HG02623 (cell line): ENCODE measurements around the gene TSHB.
"Not testable (repeated sequence)": the region's sequence is repeated elsewhere in the genome, so short reads cannot be mapped to it uniquely, and the experiment has no call there.

ENCODE experiments used
- ATAC-seq: cut with Tn5 transposase; IDR thresholded peaks from one replicate; pipeline ENCODE4 v1.9.1; 2021; ENCODE audit warnings: moderate library complexity; ENCODE audit not compliant: unreplicated experiment

The TSHB gene

DNA sequence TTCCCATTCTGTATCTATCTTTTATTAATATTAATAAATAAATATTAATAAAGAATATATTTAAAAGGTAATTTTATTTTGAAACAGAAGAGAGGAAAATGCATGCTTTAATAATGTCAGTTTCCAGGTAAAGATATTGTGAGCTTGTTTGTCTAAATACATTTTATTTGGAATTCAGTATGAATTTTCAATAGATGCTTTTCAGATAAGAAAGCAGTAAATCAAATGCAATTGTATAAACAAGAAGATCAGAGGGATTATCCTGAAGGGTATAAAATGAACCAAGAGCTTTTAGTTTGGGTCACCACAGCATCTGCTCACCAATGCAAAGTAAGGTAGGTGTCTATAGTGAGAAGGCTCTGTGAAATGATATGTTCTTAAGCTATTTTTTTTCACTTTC, at the start of gene TSHB:
Gene TSHB (plus strand): TSS at position 301 of the 400 bp plus-strand sequence. CDS start 3,537 bp downstream, outside the sequence.
- no peak for ATAC-seq

DNA sequence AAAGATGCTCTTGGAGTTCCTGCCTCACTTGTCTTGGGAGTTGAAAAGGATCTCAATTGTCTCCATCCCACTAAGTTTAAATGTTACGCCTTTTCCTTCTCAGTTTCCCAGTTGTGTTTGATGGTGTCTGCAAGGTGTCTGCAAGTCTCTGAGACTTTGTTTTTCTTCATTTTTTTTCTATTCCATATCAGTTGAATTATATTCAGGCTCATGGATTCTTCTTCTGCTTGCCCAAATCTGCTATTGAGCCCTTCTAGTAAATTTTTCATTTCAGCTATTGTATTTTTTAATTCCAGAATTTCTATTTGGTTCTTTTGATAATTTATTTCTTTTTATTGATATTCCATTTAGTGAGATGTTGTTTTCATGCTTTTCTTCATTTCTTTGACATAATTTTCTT, 47.4 kb upstream of the TSHB start:
- ATAC-seq = no peak

GRCh38 chr1:114986286-114986685, 43.3 kb upstream of the TSHB start:
- no peak for ATAC-seq

DNA sequence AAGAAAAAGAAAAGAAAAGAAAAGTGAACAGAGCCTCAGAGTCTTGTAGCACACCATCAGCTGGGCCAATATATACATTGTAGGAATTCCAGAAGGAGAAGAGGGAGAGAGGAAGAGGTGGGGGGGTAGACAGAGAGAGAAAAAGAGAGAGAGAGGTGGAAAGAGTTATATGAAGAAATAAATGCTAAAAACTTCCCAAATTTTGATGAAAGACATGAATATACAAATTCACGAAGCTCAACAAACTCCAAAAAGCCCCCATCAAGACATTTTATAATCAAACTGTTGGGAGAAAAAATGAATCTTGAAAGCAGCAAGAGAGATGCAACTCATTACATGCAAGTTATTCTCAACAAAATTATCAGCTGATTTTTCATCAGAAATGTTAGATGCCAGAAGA, 41.5 kb upstream of the TSHB start:
- no peak for ATAC-seq

DNA sequence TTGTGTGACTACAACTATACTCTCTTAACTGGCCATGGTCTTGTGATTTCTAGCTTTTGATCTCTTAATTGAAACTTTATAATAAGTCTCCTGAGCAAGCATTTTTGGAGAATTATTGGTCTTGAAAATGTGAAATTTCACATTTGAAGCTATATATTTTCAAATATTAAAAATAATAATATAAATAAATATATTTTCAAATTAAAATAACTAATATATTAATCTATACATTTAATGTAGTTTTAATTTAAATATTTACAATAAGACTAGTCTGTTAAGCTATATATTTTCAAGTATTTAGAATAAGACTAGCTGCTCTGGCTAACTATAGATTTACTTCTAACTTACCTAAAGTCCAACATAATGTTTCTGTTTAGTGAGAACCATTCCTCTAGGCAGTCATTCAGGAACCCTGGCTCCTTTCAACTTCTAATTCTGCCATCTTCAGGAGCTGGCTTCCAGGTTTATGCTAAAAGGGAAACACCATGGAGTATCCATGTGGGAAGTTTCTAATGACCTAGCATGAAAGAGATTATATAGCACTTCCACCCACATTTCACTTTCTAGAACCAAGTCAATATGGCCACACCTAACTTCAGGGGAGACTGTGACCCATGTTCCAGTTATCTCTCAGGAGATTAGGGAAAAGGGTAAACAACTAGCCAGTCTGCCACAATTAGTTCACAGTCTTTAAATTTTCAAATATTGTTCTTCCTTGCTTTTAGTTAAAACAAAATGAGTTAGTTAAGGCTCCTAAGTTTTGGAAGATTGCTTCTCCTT, 31.9 kb upstream of the TSHB start:
- ATAC-seq = no peak

- ATAC-seq = no peak
Measured at GRCh38 chr1:115006191-115006590, 23.4 kb upstream of the TSHB start.

DNA sequence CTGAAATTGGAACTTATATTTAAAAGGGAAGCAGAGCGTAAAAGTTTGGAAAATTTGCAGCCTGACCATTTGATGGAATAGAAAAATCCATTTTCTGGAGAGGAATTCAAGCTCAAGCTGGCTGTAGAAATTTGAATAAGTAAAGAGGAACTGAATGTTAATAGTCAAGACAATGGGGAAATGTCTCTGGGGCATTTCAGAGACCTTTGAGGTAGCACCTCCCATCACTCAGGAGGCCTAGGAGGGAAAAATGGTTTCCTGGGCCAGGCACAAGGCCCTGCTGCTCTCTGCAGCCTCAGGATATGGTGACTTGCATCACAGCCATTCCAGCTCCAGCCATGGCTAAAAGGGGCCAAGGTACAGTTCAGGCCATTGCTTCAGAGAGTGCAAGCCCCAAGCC, 17.6 kb upstream of the TSHB start:
- no peak for ATAC-seq

DNA sequence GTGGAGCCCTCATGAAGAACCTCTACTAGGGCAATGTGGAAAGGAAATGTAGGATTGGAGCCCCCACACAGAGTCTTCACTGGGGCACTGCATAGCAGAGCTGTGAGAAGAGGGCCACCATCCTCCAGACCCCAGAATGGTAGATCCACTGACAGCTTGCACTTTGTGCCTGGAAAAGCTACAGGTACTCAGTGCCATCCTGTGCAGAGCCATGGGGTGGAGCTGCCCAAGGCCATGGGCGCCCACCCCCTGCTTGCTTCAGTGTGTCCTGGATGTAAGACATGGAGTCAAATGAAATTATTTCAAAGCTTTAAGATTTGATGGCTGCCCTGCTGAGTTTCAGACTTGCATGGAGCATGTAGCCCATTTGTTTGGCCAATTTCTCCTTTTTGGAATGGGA, 17.2 kb upstream of the TSHB start:
- no peak for ATAC-seq

DNA sequence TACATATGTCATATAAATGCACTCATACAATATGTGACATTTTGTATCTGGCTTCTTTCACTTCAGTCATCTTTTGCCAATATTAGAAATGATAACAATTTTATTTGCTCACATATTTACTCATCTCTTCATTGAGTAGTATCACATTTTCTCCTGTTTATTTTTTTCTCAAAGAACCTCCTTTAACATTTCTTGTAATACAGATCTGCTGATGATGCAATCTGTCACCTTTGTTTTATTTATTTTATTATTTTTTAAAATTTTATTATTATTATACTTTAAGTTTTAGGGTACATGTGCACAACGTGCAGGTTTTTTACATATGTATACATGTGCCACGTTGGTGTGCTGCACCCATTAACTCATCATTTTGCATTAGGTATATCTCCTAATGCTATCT, 15.8 kb upstream of the TSHB start:
- no peak for ATAC-seq

- not testable (repeated sequence) for ATAC-seq
Measured at GRCh38 chr1:115019549-115019948, 10.1 kb upstream of the TSHB start.

GRCh38 chr1:115021145-115021544, 8.5 kb upstream of the TSHB start:
- ATAC-seq = no peak

GRCh38 chr1:115023593-115023992, 6.0 kb upstream of the TSHB start:
- no peak for ATAC-seq

DNA sequence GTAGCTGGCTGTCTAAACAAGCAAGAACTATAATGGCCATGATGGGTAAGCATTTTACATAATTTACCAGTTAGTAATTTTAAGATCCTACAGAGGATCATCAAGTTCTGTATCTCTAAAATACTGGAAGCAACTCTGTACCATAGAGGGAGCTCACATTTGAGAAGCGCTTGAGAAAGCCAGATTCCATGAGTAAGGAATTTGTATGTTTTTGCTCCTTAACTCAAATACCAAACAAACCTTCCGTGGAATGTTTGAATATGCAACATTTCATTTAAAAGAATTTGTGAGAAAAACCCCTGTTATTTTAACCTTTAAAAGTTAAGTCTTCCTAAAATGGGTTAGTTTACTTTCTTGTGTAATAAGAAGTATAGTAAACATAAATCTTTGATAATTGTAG, 2.0 kb downstream of the TSHB start:
- ATAC-seq = no peak

DNA sequence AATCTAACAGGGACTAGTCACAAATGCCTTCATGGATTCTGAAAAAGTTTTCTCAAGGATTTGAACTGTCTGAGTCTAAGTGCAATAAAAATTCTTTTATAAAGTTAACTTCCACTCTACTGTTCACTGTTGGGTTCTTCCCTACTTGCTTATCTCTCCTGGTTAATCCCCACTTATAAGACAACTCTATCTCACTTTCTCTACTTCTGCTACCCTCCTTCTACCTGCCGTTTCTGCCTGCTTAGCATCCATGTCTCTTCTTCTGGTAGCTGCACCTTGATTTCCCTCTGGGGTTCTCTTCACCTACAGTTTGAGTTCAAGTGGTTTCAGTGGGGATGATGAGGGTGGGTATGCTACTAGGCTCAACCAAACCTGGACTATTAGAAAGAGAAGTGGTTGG, 6.0 kb downstream of the TSHB start:
- no peak for ATAC-seq

- ATAC-seq = no peak
Measured at GRCh38 chr1:115036814-115037507, 7.3 kb downstream of the TSHB start.

DNA sequence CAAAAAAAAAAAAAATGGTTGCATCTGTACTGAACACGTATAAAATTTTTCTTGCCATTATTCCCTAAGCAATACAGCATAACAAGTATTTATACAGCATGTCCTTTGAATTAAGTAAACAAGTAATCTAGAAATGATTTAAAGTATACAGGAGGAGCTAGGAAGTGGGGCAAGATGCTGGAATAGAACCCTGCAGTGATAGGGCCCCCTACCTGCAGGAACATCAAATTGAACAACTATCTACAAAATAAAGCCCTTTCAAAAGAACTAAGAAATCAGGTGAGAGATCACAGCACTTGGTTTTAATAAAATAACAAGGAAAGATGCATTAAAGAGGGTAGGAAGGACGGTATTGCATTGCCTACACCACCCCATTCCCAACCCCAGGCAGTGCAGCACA, 10.9 kb downstream of the TSHB start:
- no peak for ATAC-seq

DNA sequence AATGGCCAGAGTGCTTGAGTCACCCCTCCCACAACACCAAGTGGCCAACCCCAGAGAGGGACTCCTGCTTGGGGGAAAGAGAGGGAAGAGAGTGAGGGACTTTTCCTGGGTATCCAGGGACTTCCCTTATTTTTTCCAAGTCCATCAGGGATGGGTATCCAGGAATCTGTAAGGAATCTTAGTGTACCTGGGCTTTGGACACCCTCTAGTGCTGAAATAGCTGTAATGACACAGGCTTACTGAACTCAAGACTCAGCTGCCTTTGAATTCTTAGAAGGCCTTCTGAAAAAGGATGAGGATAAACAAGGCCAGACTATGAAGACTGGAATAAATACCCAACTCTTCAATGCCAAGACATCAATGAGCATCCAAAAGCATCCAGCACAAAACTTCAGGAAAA, 12.0 kb downstream of the TSHB start:
- no peak for ATAC-seq

DNA sequence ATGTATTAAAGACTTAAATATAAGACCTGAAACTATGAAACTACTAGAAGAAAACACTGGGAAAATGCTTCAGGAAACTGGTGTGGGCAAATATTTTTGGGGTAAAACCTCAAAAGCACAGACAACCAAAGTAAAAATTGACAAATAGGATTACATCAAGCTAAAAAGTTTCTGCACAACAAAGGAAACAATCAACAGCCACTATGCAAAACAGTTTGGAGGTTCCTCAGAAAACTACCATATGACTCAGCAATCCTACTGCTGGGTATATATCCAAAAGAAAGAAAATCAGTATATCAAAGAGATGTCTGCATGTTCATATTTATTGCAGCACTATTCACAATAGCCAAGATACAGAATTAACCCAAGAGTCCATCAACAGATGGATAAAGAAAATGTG, 17.1 kb downstream of the TSHB start:
- ATAC-seq = no peak

DNA sequence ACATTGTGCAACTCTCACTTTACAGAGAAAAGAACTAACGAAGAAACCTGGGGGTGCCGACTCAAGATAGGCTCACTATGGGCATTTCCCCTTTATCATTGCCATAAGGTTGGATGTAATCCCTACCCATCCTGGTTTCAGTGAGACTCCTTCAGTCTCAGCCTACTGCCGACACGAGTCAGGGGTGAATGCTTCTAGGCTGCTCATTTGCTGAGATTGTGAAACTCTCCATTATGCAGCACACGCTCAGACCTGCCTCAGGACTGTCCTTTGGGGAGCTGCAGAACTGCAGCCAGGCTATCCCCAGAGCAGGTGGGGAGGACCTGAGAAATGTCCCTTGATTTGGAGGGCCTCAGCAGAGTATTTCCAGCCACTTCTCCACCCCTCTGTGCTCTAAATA, 22.2 kb downstream of the TSHB start:
- no peak for ATAC-seq

GRCh38 chr1:115052454-115053083, 22.9 kb downstream of the TSHB start:
- no peak for ATAC-seq

DNA sequence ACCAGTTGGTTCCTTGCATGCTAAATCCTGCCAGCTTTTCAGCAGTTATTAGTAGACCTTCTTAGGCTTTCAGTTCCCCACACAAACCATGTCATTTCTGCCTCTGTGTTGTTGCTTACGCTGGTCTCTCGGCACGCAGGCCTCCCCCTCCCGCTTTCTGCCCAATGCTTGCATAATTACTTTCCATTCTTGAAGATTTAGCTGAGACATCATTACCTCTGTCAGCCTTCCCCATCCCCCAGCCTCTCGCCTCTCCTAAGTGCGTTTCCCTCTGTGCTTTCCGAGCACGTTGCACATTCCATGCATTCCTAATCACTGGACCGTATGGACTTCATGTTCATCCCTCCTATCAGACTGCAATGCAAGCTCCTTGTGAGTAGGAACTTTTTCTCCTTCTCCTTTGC, 26.8 kb downstream of the TSHB start:
- ATAC-seq = no peak

DNA sequence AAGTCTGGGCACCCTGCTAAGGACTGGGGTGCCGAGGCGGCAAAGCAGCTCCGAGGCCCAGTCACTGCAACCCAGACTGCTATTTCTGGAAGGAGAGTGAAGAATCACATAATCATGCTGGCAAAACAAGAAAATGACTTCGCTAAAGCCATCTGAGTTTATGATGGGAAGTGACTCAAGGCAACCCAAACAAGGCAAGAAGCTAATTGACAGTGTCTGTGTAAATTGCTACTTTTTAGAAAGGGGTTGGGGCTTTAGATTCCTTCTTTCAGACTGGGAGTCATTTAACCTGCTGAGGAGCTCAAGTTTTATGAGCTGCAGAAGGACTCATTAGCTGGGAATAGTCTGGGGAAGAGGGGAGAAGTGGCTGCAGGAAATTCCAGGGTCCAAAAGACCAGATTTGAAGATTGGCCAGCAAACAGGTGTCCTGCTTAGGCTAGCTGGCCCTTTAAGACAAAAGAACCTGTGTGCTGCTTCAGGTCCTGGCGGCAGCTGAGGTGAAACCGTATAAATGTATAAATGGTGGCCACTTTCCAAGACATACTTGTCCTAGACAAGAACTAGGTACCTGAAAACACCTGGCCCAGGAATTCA, 28.1 kb downstream of the TSHB start:
- no peak for ATAC-seq
